ENCODE measurements around the gene PALLD.

DNA sequence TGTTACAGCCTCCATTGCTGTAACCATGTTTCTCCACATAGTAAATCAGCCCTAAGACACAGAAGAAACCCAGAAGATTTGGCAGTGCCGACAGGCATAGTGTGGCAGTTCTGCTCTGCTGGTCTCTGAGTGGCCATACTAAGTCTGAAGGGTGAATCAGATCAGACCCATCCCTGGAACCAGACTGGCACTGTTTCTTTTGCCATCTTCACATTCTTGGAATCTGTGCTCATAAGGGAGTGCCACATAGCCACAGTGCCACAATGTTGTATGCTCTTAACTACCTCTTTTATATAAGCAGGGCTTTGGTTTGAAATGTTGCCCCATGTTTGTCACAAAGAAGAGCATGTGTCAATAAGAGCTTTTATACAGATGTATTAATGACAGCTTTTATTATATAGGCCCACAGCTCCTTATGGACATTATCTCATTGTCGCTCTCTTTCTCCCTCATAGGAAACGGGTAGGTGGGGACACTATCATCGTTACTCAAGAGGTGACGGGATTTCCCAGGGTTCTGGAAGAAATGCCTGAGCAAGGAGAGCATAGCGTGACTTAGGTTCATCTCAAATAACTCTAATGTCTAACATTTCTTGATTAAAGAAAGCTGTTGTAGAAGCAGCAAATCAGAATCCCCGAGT lies 385.0 kb downstream of the PALLD start:
- TF ChIP-seq, protein P1, sequence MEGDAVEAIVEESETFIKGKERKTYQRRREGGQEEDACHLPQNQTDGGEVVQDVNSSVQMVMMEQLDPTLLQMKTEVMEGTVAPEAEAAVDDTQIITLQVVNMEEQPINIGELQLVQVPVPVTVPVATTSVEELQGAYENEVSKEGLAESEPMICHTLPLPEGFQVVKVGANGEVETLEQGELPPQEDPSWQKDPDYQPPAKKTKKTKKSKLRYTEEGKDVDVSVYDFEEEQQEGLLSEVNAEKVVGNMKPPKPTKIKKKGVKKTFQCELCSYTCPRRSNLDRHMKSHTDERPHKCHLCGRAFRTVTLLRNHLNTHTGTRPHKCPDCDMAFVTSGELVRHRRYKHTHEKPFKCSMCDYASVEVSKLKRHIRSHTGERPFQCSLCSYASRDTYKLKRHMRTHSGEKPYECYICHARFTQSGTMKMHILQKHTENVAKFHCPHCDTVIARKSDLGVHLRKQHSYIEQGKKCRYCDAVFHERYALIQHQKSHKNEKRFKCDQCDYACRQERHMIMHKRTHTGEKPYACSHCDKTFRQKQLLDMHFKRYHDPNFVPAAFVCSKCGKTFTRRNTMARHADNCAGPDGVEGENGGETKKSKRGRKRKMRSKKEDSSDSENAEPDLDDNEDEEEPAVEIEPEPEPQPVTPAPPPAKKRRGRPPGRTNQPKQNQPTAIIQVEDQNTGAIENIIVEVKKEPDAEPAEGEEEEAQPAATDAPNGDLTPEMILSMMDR (IDR thresholded peaks at IDR 0.05): no peak
- no peak for TF ChIP-seq POLR2AphosphoS5 (IDR thresholded peaks at IDR 0.05)
- TF ChIP-seq POLR2A (IDR thresholded peaks at IDR 0.05): no peak
- no peak for TF ChIP-seq EP300 (IDR thresholded peaks at IDR 0.05)

Data from gastroesophageal sphincter (tissue), 3 donors.